Skin epidermis (tissue), 12 donors: Measurements from ENCODE around the gene RCSD1.
"Not testable (repeated sequence)": the region's sequence is repeated elsewhere in the genome, so short reads cannot be mapped to it uniquely, and the experiment has no call there.

Experiments
- H3K27ac ChIP-seq, 21 experiments: fragments of 200-600 bp; sonication (generic) in 11 of 21; one replicate each; pipeline ENCODE4 v1.5.0; 2020; ENCODE audit warnings: mild to moderate bottlenecking in 3 of 21, inconsistent platforms in 2 of 21, moderate library complexity in 2 of 21
- H3K4me3 ChIP-seq, 7 experiments: fragments of 200-600 bp; sonication (generic) in 2 of 7; one replicate each; pipeline ENCODE4 v1.5.0; 2020; ENCODE audit warnings: inconsistent platforms in 2 of 7, mild to moderate bottlenecking in 2 of 7, moderate library complexity in 1 of 7

The RCSD1 gene

DNA sequence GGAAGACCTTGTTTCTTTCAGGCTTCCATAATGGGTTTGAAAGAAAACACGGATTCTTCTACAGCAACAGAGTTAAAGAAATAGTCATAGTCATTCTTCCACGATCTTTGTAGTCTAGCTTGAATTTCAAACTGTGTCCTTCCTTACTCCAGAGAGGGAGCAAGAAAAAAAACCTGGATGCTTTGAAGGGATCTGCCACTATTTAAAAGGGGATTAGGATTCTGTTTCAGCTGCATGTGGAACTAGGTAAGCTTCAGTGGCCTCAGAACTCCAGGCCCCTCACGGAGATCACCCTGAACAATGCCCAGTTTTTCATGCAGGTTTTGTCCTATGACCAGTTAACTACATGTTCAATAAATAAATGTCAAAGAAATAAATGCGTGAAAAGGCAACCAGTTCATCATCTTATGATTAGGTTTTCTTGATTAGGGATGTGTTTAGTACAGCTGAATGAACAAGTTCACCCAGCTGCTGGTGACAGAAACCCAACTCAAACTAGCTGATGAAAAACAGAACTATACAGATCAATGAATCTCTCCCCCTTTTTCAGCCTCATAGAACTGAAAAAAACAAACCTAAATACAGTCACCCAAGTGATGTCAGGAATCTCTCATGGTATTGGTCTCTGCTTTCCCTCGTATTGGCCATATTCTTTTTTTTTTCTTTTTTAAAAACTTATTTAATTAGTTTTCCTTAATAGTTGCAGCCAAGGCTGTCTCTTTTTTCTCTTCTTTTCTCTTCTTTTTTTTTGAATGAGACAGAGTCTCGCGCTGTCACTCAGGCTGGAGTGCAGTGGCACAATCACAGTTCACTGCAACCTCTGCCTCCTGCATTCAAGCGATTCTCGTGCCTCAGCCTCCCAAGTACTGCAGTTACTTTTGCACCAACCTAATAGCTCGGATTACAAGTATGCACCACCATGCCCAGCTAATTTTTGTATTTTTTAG lies 77.2 kb downstream of the RCSD1 start:
- H3K27ac ChIP-seq, result no peak overlapping the region
- no peak overlapping the region for H3K4me3 ChIP-seq

DNA sequence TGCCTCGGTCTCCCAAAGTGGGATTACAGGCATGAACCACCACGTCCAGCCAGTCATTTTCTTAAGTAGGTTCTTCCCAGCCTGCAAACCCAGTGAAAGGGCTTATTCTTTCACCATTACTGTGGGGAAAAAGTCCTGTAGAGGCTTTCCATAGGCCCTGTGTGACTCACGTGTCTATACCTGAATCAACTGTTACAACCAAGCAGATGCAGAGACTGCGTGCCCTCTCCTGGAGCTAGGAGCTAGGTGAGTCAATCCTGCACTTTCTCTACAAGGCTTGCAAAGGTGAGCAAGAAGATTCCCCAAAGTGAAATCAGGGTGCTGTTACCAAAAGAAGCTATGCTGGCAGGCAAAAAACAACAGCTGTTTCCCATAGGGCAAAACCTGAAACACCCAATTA lies 77.9 kb downstream of the RCSD1 start:
- H3K27ac ChIP-seq, result no peak overlapping the region
- H3K4me3 ChIP-seq, result no peak overlapping the region

- no peak overlapping the region for H3K4me3 ChIP-seq
- H3K27ac ChIP-seq, result no peak overlapping the region
Observed at GRCh38 chr1:167708940-167709389, 78.9 kb downstream of the RCSD1 start.

DNA sequence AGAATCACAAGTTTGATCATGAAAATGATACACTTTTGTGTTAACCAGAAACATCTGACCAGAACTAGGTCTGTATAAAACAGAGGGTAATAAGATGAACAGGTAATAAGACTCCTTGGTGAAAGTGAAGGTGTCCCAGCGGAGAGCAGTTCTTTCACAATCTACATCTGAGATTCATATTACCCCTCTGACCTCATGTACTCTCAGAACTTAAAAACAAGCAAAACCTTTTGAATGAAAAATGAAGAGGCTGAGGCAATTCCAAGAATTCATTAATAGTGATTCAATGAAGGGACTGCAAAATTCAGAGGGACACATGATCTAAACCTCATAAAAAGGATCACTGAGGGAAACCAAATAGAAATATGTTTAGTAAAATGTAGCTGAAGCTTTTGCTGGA lies 80.8 kb downstream of the RCSD1 start:
- no peak overlapping the region for H3K4me3 ChIP-seq
- no peak overlapping the region for H3K27ac ChIP-seq

GRCh38 chr1:167711797-167712196 lies 81.8 kb downstream of the RCSD1 start:
- Histone ChIP-seq H3K4me3 (no peak overlapping the region), H3K27ac (peak overlapping the region in 1 of 21 experiments; percentile 31)

GRCh38 chr1:167713330-167714081 lies 83.5 kb downstream of the RCSD1 start:
- Histone ChIP-seq H3K4me3 (peak overlapping the region; percentile 47 to 63 (median 57)), H3K27ac (peak overlapping the region in 18 of 21 experiments; percentile 48 to 92 (median 84))

GRCh38 chr1:167714098-167714438 lies 84.0 kb downstream of the RCSD1 start:
- peak overlapping the region in 19 of 21 experiments; percentile 48 to 92 (median 84) for H3K27ac ChIP-seq

DNA sequence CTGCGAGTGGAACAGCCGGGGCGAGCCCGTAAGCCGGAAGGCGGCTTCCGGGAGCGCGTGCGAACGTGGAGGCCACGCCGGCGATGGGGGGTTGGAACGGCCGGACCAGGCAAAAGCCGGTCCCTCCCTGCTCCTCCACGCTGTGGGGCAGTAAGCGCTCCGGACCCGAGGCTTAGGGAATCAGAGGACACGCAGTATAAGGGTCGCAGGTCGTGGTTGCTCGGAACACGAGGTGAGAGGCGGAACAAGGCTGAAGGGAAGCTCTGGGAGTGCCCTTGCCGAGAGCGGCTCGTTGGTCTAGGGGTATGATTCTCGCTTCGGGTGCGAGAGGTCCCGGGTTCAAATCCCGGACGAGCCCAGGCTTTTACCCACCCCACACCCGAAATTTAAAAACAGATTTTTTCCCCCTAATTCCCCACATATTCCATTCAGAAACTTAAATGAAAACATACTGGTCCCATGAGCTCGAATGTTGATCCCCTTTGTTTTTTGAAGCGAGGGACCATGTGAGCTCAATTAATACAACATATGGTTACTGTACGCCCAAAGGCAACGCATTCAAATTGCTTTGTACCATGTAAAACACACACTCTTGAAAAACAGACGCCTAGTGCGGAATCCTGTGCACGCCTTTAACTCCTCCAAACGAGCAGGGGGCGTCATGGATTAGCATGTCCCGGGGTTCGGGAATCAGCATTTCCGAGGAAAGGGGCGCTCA lies 84.6 kb downstream of the RCSD1 start:
- peak overlapping the region; percentile 47 to 63 (median 57) for H3K4me3 ChIP-seq
- peak overlapping the region in 19 of 21 experiments; percentile 48 to 92 (median 84) for H3K27ac ChIP-seq

More at GRCh38 chr1:167714098-167714438, 84.0 kb downstream of the RCSD1 start:
- H3K4me3 ChIP-seq, result peak overlapping the region; percentile 47 to 63 (median 57)

DNA sequence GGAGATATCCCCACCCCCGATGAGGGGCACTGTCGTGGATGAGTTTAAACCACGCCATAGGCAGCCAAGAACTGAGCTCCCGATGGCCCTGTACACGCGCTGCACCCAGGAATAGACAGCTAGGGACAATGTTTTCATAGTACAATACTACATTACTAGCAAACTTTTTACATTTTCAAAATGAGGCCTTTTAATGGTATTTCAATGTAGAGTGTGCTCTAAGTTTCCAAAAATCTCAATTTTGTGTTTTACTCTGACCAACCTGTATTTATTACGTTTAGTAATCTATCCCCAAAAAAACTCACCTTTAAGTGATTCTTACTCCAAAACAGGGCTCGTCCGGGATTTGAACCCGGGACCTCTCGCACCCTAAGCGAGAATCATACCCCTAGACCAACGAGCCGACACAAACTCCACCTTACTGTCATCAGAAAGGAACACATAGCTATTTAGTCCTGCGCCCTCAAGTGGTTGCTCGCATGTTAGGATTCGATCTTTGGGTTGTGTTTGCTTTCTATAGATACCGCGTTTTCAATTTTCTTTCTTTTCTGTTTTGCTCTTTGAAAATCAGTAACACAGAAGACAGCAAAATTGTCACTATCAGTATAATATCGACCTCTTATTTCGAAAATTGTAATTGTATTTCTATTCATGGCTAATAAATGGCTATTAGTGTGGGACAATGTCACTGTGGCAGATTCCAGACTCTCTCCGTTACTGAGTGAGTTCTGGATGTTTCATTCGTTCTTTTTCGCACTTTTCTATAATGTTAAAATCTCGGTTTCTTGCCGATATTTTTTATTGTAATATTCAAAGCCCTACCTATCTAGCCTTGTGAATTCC lies 85.3 kb downstream of the RCSD1 start:
- Histone ChIP-seq H3K4me3 (peak overlapping the region; percentile 47 to 63 (median 57)), H3K27ac (peak overlapping the region in 19 of 21 experiments; percentile 28 to 92 (median 84))

DNA sequence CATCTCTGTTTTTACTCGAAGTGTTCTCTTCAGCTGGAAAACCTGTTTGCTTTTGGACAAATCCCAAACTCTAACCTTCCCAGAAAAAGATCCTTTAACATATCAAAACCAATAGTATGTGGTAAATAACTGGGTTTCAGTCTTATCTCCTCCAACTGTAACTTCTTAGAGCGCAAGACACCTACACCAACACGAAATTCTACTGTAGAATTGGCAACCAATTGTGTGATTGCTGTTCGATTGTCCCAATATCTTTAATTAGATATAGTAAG lies 85.9 kb downstream of the RCSD1 start:
- H3K4me3 ChIP-seq, result peak overlapping the region; percentile 47 to 63 (median 57)
- peak overlapping the region in 10 of 21 experiments; percentile 10 to 91 (median 56) for H3K27ac ChIP-seq

- Histone ChIP-seq H3K4me3 (no peak overlapping the region), H3K27ac (no peak overlapping the region)
Observed at GRCh38 chr1:167717351-167717750, 87.3 kb downstream of the RCSD1 start.

DNA sequence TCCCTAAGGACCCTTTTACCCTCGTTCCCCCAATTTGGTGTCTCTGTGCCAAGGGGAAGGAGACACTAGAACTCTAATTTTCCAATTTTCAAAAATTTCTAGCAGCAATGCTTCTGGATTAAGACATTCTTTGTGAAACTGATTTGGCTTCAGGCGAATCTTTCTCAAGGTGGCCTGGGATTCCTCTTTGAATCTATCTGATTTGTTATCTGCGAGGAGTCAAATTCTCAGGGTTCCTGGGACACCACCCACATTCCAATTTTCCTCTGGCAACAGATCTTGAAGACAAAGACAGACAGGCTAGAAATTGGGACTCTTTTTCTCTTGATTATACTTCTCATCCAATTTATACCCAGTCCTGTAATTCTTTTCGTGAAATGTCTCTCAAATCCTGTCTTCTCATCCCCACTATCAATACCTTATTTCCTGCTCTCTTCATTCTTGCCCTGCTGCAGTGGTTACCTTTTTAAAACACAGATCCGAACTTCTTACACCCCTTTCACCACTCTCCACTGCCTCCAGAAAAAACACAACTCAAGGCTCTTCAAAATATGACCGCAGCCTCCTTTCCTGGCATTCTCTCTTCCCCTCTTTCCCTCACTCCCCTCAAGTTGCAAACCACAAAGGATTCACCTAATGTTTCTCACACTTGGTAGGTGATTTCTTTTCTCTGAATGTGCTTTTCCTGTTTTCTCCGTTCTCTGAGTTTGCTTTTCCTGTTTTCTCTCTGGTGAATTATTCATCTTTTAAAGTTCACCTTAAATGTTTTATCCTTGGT lies 89.1 kb downstream of the RCSD1 start:
- no peak overlapping the region for H3K4me3 ChIP-seq
- no peak overlapping the region for H3K27ac ChIP-seq

- H3K27ac ChIP-seq, result peak overlapping the region in 1 of 21 experiments; percentile 2
- not testable (repeated sequence) for H3K4me3 ChIP-seq
Observed at GRCh38 chr1:167719715-167720421, 89.8 kb downstream of the RCSD1 start.

DNA sequence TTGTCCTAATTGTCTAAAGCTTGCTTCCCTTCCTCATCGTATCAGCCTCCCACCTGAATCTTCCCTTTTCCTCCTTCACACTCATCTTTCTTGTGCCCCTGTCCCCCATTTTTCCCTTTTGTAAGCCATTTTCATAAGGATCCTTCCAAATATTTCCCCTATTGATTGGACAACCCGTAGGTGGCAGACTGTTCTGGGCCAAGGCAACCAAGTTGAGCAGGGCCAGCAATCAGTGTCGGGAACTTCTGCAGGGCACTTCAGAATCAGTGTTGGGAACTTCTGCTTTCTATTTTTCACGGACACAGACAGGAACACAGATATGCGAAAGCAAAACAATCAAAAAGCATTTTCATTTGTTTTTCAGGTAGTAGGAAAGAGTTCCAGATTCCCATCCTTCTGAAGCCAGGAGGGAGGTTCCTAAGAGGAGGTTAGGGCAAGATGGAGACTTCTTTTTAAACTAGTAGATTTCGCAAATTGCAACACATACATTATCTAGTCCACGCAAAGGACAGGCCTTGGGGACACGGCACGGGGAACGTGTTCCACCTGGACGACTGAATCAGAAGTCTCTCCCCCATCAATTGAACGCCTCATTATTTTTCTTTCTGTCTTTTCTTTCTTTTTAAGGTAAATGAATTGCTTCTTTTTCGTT lies 91.1 kb downstream of the RCSD1 start:
- H3K4me3 ChIP-seq, result peak overlapping the region; percentile 75 to 100 (median 99)
- peak overlapping the region in 20 of 21 experiments; percentile 72 to 97 (median 91) for H3K27ac ChIP-seq

DNA sequence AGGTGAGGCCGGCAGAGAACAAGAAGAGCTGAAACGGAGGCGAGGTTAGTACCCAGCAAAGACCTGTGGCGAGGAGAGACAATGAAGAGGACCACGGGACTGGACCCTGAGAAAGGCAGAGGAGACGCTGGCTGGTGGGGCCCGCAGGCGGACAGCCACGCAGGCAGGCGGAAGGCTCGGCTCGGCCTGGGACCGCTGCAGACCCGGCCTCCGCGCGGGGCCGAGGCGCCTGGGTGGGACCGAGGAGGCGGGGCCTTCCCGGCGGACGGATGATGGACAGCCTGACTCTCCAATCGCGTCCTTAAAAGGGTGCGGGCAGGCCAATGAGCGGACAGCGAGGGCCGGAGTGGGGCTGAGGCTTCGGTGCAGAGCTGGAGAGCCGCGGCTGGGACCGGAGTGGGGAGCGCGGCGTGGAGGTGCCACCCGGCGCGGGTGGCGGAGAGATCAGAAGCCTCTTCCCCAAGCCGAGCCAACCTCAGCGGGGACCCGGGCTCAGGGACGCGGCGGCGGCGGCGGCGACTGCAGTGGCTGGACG lies 91.7 kb downstream of the RCSD1 start, which contains the start of gene MPZL1:
TSS of gene MPZL1 (plus strand) at position 366 of the 535 bp plus-strand sequence. CDS start 170 bp downstream, outside the sequence.
- Histone ChIP-seq H3K27ac (peak within 1 kb of the TSS; percentile 63 to 97 (median 91)), H3K4me3 (peak within 1 kb of the TSS; percentile 75 to 100 (median 99))

- Histone ChIP-seq H3K27ac (peak overlapping the region; percentile 63 to 97 (median 91)), H3K4me3 (peak overlapping the region; percentile 75 to 100 (median 99))
Observed at GRCh38 chr1:167722152-167722869, 92.3 kb downstream of the RCSD1 start.
